H1 (cell line): ENCODE measurements around the gene HLTF. TPM values are rescaled to one million over a fixed set of nuclear protein-coding genes. Genes with fewer than 3 reads are reported as not detected.

ENCODE experiments used
- ATF3 ChIP-seq: IDR thresholded peaks from 2 replicates; pipeline ENCODE4 v1.6.1; 2011; ENCODE audit warnings: low read depth, mild to moderate bottlenecking, low read length; ENCODE audit not compliant: insufficient read depth
- CEBPB ChIP-seq: IDR thresholded peaks from 2 replicates; pipeline ENCODE4 v1.6.1; 2012; ENCODE audit warnings: low read depth, low read length
- RXRA ChIP-seq: IDR thresholded peaks from 2 replicates; pipeline ENCODE4 v1.6.1; 2011; ENCODE audit warnings: low read depth, mild to moderate bottlenecking, low read length, moderate library complexity; ENCODE audit not compliant: insufficient read depth
- TAF7 ChIP-seq: optimal IDR thresholded peaks from 2 replicates; pipeline ENCODE3; 2011; ENCODE audit warnings: low read depth, mild to moderate bottlenecking, inconsistent platforms, low read length, moderate library complexity, borderline replicate concordance
- polyA plus RNA-seq, 7 experiments: library from polyadenylated mRNA; depleted of rRNA in 3 of 7; stranded (reverse) in 5 of 7; unstranded in 2 of 7; fragments of >200 nt in 5 of 7; fragments of 200-250 nt in 2 of 7; gene quantifications; 1 replicate in 5 of 7; 2 replicates in 1 of 7; 4 replicates in 1 of 7; pipeline versions ENCODE4 v1.2.1 to v1.2.3, GENCODE V29; 2011 to 2013; ENCODE audit warnings: missing spikeins in 2 of 7, mixed read lengths in 2 of 7
- total RNA-seq: library from RNA; stranded (reverse); fragmentation: NEBNext Ultra II Directional; extraction: Animal tissue kit (Norgen Biotek cat#: 25700); gene quantifications from 2 replicates; pipeline ENCODE4 v1.2.1, GENCODE V29; 2021

HLTF gene
- total and polyA plus RNA-seq, 2 of the 8 experiments (the other 6 are each of a cell fraction or from before 2014, with no cell fraction given), result 18.1 to 60.3 TPM

GRCh38 chr3:149058198-149058597 lies 28.1 kb downstream of the HLTF start (continued):
- TF ChIP-seq RXRA, result no peak
- TF ChIP-seq CEBPB, result no peak
- TF ChIP-seq ATF3, result no peak
- TF ChIP-seq TAF7, result no peak
